Lower lobe of right lung (tissue), 2 donors: Measurements from ENCODE around the gene GRIK2. TPM values are rescaled to one million over a fixed set of nuclear protein-coding genes. Genes with fewer than 3 reads are reported as not detected.

ENCODE experiments used
- ATAC-seq, 2 donors: fragments of 200-7000 bp; cut with Tn5 transposase; one replicate each; pipeline ENCODE4 v1.9.1; 2020 to 2022; ENCODE audit warnings: mild to moderate bottlenecking in 2 of 2, moderate library complexity in 2 of 2
- DNase-seq: peaks from one replicate; pipeline ENCODE4 v3.0.0-alpha.2; 2020
- H3K27ac ChIP-seq: fragments of 200-600 bp; one replicate; pipeline ENCODE4 v1.8.0; 2022
- H3K27me3 ChIP-seq: fragments of 200-600 bp; one replicate; pipeline ENCODE4 v1.8.0; 2022; ENCODE audit warnings: low read depth
- H3K36me3 ChIP-seq: fragments of 200-600 bp; one replicate; pipeline ENCODE4 v1.8.0; 2022; ENCODE audit warnings: mild to moderate bottlenecking
- H3K4me1 ChIP-seq: fragments of 200-600 bp; one replicate; pipeline ENCODE4 v1.8.0; 2022
- H3K4me3 ChIP-seq: fragments of 200-600 bp; one replicate; pipeline ENCODE4 v1.8.0; 2022; ENCODE audit warnings: mild to moderate bottlenecking
- H3K9me3 ChIP-seq: fragments of 200-600 bp; one replicate; pipeline ENCODE4 v1.8.0; 2022
- intact Hi-C: fragments of 100-400 bp; cut with DNase I; formaldehyde crosslinking; loops from one replicate; pipeline ENCODE4 v1.11.0; 2022
- total RNA-seq: library from RNA; stranded (reverse); fragmentation: NEBNext Ultra II Directional; extraction: Animal tissue kit (Norgen Biotek cat#: 25700); gene quantifications from one replicate; pipeline ENCODE4 v1.2.1, GENCODE V29; 2021
- TF ChIP-seq, protein P1 (sequence below): fragments of 200-600 bp; IDR thresholded peaks from one replicate; pipeline ENCODE4 v1.8.0; 2022; ENCODE audit warnings: antibody characterized with exemption, mild to moderate bottlenecking
- donor health status: DM: no; HTN: yes; CAD: no; lungs with severe emphysema.

The GRIK2 gene
- total RNA-seq, 1 donor from 2014 or later = 0.62 TPM

DNA sequence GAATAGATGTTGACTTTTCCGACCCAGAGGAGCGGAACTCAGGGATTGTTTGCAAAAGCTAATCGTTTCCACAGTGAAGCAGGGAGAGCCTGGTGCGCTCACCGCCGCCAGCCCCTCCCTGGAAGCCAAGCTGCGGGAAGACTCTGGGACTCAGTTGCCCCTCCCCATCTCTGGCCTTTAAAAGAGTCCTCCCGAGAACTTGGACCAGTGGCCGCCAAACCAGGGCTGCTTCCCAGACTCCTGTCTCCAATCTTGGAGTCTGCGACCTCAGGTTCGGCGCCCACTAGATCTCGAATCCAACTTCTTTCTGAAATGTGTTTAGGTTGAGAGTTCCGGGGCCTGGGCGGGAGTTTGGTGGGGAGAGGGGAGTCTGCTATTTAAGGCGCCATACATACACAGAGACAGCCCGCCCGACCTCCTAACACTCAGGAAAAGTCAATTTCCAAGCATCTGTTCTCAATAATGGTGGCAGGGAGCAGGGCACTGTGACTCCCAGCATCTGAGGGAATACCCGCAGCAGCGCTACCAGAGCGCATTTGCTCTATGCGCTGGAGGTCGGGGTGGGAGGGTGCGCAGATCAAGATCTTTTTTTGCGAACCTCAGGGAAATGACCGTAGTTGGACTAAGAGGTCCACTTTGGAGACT lies 800 bp upstream of the GRIK2 start:
- Histone ChIP-seq H3K27ac (no peak overlapping the region), H3K4me1 (no peaks in the 10 kb centered on the region), H3K27me3 (peaks cover 48% of the 10 kb centered on the region), H3K9me3 (no peaks in the 10 kb centered on the region), H3K36me3 (no peaks in the 10 kb centered on the region), H3K4me3 (no peak overlapping the region)
- DNase-seq (no peak), ATAC-seq (no peak)
- TF ChIP-seq, protein P1, sequence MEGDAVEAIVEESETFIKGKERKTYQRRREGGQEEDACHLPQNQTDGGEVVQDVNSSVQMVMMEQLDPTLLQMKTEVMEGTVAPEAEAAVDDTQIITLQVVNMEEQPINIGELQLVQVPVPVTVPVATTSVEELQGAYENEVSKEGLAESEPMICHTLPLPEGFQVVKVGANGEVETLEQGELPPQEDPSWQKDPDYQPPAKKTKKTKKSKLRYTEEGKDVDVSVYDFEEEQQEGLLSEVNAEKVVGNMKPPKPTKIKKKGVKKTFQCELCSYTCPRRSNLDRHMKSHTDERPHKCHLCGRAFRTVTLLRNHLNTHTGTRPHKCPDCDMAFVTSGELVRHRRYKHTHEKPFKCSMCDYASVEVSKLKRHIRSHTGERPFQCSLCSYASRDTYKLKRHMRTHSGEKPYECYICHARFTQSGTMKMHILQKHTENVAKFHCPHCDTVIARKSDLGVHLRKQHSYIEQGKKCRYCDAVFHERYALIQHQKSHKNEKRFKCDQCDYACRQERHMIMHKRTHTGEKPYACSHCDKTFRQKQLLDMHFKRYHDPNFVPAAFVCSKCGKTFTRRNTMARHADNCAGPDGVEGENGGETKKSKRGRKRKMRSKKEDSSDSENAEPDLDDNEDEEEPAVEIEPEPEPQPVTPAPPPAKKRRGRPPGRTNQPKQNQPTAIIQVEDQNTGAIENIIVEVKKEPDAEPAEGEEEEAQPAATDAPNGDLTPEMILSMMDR = no peak
- intact Hi-C loops = no loop called here

DNA sequence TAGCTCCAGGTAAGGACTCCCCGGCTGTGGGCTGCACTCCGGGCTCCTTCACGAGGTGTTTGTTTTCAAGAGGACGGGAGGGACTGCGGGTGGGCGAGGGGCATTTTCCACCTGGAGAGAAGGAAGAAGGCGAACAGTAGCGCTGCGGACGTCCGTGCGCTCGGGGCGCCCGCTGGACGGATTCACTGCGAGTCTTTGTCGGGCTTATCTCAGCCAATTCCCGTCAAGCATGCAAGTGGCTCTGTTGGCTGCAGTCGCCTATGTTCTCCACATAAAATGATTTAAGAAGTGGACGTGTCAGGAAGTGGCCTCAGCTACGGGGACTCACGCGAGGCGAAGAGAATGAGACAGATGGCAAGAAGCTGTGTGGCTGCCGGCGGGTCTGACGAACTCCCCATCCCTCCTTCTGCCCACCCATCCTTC lies 332 bp downstream of the GRIK2 start:
- DNase-seq (no peak), ATAC-seq (peak; percentile 16 to 18)
- Histone ChIP-seq H3K27me3 (peaks cover 59% of the 10 kb centered on the region), H3K4me1 (no peaks in the 10 kb centered on the region), H3K27ac (no peak overlapping the region), H3K9me3 (no peaks in the 10 kb centered on the region), H3K4me3 (peak overlapping the region; percentile 34), H3K36me3 (no peaks in the 10 kb centered on the region)
- intact Hi-C loops = no loop called here
- TF ChIP-seq, protein P1 = no peak

DNA sequence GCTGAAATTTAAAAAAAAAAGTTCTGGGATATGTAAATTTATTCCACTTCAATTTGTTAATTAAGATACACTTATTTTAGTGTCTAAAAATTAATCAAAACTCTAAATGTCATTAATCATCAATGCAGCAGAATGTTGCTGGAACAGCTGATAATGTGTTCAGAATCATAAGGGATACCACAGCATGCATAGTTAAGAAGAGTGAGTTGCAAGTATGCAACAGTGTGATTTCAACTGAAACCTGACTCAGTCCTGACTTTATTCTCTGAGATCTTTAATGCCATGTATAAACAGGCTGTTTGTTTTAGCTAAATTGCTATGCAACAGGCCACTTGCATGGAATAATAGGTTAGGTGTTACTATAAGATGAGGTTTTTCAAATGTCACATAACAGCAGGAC lies 1.4 kb downstream of the GRIK2 start:
- peaks cover 70% of the 10 kb centered on the region for H3K27me3 ChIP-seq
- H3K27ac ChIP-seq = no peak overlapping the region
- H3K36me3 ChIP-seq = no peaks in the 10 kb centered on the region
- DNase-seq = no peak
- intact Hi-C loops = no loop called here
- TF ChIP-seq, protein P1 = no peak
- no peak for ATAC-seq
- no peak overlapping the region for H3K4me3 ChIP-seq
- no peaks in the 10 kb centered on the region for H3K4me1 ChIP-seq
- H3K9me3 ChIP-seq = no peaks in the 10 kb centered on the region

DNA sequence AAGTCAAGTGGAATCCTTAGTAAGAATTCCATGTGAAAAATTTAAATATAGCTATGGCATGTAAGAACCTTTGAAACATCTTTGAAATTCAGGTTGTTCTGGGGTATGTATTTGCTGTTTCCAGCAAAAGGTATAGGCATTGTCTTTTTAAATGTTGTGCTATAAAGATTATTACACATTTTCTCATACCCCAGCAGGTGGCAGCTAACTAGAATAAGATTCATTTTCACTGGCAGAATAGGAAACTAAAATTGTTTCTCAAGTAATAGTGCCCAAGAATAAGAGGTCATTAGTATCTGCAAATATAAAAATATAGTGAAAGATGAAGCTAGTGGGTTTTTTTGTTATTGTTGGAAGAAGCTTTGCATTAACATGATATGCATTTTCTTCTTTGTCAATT lies 1.8 kb downstream of the GRIK2 start:
- Histone ChIP-seq H3K4me3 (no peak overlapping the region), H3K4me1 (no peaks in the 10 kb centered on the region), H3K27me3 (peaks cover 72% of the 10 kb centered on the region), H3K27ac (no peak overlapping the region), H3K36me3 (no peaks in the 10 kb centered on the region), H3K9me3 (no peaks in the 10 kb centered on the region)
- intact Hi-C loops = no loop called here
- ATAC-seq (no peak), DNase-seq (no peak)
- TF ChIP-seq, protein P1 = no peak

DNA sequence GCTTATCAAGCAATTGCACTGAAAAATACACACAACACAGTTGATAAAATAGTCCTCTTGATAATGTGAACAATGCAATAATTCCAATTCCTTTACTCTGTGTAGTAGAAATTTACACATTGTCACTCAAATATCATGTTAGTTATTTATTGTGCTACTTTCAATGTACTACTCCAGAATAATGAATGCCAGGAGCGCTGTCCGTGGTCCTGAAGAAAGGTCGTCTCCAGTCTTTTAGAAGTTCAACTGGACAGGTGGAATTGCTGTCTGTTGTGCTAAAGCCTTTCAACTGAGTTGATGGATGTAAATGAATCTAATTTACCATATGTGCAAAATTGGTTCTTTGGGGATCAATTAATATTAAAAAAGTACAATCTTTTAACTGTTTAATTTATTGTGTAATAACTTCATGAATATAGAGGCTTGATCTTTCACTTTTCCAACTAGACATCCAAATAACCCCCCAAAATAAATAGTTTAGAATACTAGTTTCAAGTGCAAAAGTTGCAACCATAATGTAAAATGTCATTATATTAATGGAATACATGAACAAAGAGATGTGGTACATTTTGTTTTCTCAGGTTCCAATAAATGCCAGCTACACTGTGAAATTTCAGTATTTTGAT lies 3.2 kb downstream of the GRIK2 start:
- intact Hi-C loops = no loop called here
- peaks cover 71% of the 10 kb centered on the region for H3K27me3 ChIP-seq
- H3K36me3 ChIP-seq = no peaks in the 10 kb centered on the region
- H3K9me3 ChIP-seq = no peaks in the 10 kb centered on the region
- H3K4me3 ChIP-seq = no peak overlapping the region
- TF ChIP-seq, protein P1 = no peak
- ATAC-seq = no peak
- H3K27ac ChIP-seq = no peak overlapping the region
- H3K4me1 ChIP-seq = no peaks in the 10 kb centered on the region
- DNase-seq = no peak
